Activated CD4-positive, alpha-beta T cell treated with anti-CD3 and anti-CD28 coated beads, Interleukin-2, amount 50 U/mL, for 24 hours (primary cell): ENCODE data around the gene ASPG.

Experiments
- DNase-seq, 2 donors: peaks; one replicate each; pipeline ENCODE4 v3.0.0-alpha.2; 2020; ENCODE audit warnings: low read depth in 1 of 2, low spot score in 1 of 2

Gene ASPG

DNA sequence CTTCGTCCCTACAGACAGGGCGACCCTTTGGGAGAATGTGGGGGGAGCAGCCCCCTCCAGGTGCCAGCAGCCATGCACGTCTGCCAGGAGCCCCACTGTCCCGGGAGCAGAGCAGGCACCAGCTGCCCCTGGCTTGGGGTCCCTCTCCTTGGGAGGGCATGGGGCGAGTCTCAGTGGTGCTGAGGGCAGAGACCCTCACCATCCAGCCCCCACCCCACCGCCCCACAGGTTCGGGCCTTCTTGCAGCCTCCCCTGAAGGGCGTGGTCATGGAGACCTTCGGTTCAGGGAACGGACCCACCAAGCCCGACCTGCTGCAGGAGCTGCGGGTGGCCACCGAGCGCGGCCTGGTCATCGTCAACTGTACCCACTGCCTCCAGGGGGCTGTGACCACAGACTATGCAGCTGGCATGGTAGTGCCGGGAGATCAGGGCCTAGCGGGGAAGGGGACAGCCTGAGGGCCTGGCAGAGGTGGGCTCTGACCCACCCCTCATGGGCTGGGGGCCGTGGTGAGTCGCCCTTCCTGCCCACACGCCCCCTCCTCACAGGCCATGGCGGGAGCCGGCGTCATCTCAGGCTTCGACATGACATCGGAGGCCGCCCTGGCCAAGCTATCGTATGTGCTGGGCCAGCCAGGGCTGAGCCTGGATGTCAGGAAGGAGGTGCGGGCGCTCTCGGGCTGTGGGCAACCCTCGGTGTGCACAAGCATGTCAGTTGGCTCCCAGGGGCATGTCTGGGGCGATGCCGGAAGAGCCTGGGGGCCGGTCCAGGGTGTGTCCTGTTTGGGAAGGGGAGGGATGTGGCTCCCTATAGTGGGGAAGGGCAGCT lies 18.8 kb downstream of the ASPG start:
- no peak for DNase-seq

DNA sequence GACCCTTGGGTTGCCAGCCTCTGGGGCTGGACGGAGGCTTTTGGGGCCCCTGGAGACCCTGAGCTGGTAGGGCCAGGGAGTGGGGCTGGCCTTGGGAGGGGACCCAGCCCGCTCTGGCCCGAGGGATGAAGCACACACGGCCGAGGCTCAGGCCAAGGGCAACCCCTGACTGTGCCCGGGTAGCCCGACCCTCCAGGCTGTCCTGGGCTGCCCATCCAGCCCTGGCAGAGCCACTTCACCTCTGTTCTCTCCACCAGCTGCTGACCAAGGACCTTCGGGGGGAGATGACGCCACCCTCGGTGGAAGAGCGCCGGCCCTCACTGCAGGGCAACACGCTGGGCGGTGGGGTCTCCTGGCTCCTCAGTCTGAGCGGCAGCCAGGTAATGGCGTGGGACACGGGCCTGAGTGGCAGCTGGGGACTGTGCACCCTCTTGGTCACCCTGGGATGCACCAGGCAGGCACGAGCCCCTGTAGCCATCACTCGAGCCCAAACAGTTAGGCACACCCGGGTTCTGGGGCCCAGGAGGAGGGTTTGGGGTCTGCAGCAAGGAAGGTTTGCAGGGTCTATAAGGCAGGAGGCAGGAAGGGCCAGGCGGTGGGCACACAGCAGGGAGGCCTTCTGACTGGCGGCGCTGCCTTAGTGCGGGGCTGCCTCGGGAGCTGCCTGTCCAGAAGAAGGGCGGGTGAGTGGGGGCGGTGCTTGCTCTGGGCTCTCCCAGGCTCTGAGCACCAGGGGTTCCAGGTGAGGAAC lies 19.7 kb downstream of the ASPG start:
- DNase-seq, result no peak

DNA sequence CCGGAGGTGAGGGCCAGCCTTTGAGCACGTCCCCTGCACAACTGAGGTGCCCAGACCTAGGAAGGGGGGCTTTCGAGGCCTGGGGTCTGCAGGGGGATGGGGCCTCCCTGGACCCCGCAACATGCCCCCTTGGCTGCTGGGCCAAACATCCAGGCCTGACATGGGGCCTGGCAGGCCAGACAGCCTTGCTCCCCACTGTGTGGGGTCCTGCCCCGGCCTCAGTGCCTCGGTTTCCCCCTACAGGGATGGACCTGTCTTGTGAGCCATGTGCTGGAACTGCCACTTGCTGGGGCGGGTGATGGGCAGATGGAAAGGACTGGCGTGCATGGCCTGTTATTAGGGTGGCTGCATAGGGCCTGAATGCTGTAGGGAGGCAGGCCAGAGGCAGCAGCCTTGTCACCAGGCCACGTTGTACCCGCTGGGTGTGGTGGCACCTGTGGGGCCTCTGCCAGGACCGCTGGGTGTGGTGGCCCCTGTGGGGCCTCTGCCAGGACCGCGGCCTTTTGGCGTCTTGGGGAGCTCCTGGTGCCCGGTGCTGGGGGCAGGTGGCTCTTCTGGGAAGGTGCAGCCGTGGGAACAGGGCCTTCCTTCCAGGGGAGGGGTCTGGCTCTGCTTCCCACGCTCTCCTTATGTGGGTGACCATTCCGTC lies 20.4 kb downstream of the ASPG start:
- DNase-seq, result no peak

DNA sequence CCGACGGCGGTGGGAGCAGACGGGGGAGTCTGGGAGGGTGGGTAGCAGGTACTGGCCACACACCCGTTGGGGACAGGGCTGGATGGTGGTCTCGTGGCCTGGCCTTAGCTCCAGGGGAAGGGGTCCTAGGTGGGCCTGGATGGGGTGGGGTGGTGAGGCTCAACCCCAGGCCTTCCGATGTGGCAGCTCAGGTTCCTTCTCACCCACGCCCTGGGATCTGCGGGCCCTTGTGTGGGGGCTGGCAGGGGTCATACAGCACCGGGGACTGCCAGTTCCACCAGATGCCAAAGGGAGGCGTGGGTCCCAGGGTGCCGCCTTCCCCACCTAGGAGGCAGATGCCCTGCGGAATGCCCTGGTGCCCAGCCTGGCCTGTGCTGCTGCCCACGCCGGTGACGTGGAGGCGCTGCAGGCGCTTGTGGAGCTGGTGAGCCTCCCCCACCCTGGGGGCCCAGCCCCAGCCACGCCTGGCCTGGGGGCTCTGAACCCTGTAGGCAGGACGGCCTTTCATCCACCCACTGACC lies 21.0 kb downstream of the ASPG start:
- no peak for DNase-seq

DNA sequence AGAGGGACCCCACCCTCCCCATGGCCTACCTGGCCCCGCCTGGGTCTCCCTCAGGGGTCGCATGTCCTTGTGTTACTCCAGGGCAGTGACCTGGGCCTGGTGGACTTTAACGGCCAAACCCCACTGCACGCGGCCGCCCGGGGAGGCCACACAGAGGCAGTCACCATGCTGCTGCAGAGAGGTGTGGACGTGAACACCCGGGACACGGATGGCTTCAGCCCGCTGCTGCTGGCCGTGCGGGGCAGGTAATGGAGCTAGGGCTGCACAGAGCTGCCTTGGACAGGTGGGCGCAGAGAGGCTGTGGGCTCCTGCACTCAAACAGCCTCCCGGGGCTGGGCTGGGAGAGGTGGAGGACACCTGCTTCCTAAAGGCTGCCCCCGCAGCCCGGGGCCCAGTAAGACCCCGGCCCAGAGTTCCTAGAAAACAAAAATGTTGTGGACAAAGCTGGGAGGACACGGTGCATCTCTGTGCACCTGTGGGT lies 21.6 kb downstream of the ASPG start:
- DNase-seq, result no peak

DNA sequence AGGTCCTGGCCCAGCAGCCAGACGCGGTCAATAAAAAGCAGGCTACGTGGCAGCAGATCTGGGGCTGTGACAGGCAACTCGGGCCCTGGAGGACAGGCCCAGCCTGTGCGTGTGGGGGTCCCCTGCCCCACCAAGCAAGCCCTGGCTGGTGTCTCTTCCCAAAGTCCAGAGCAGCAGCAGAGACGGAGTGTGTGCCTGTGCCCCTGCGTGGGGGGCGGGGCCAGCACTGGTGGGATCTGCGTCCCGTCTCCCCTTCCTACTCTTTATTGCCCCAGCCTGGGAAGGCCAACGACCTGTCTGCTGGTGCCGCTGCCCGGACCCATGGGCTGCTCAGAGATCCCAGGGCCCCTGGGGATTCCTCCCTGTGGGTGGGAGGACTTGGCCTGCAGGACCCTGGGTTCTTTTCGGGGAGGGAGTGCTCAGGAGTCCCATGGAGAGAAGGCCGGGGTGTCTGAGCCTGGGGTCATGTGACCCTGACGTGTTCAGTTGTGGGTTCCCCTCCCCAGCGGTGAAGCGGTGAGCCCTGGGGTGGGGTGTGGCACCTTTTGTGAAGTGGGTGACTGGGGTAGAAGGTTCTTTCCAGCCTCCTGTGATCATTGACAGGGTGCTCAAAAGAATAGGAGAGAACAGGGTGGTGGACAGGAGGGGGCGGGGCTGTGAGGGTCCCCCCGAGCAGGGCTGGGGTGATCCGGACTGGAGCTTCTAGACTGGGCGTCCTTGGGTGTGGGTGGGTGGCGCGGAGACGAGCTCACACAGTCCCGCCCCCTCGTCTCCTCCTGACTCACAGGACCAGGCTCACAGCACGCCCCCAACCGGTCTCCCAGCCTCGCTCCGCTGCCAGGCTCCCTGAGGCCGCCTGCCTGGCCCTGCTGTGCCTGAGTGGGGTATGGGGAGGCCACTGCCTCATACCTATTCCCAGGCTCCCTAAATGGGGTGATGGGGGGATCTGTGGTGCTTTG lies 22.4 kb downstream of the ASPG start:
- DNase-seq, result no peak

DNA sequence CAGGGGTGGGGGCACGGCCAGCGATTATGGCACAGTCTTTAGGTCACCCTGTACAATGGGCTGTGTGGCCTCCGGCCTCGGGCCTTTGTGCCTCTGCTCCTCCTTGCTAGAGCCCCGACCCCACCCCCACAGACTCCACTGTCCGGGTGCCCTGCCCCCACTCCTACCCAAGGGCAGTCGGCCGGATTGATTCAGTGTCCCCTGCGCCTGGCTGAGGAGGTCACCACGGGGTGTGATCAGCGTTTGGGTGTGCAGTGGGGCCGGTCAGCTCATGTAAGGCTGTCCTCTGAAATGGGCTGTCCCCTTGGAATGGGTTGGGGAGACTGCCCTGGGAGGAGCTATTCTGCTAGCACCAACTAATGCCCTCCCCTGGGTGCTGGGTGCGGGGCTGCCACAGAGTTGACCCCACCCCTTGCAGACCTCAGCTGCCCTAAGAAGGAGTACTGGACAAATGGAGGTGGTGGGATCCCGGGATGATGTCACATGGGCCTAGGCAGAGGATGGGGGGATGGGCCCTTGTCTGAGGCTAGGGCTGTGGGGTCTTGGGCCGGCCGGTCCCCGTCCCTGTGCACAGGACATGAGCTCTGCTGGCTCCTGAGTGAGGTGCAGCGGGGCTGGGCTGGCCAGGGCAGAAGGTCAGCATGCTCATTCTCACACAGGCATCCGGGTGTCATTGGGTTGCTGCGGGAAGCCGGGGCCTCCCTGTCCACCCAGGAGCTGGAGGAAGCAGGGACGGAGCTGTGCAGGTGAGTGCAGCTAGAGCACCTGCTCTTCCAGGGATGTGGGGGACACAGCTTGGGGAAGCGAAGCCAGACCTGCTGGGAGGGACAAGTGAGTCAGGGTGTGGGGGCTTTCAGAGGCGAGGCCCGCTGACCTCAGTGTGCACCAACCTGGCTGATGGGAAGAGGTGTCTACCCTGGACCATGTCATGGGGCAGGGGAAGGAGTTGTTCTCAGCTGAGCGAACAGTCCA lies 23.4 kb downstream of the ASPG start:
- no peak for DNase-seq

DNA sequence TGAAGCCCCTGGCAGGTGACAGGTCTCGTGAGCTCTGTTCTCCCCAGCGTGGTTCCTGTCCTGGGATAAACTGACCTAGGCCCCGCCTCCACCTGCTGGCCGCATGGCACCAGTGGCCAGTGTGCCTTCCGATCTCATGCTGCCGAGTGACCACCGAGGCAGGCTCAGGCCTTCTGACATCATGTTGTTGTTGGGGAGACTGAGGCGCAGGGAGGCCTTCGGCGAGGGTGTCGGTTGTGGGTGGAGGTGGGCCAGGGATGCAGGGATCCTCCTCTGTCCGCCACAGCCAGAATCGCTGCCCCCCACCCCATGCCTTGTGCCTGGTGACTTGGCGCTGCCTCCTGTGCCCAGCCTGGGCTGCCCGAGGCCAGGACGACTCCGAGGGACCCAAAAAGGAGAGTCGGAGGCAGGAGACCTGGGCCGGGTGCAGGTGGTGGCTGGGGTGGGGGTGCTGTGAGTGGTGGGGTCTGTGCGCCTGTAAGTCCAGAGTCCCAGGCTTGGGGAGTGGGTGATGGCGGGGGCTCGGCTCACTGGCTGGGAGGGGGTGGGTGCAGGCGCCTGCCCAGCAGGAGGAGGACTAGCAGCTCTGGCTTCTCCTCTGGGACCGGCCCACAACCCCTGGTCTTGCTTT lies 24.3 kb downstream of the ASPG start:
- no peak for DNase-seq

DNA sequence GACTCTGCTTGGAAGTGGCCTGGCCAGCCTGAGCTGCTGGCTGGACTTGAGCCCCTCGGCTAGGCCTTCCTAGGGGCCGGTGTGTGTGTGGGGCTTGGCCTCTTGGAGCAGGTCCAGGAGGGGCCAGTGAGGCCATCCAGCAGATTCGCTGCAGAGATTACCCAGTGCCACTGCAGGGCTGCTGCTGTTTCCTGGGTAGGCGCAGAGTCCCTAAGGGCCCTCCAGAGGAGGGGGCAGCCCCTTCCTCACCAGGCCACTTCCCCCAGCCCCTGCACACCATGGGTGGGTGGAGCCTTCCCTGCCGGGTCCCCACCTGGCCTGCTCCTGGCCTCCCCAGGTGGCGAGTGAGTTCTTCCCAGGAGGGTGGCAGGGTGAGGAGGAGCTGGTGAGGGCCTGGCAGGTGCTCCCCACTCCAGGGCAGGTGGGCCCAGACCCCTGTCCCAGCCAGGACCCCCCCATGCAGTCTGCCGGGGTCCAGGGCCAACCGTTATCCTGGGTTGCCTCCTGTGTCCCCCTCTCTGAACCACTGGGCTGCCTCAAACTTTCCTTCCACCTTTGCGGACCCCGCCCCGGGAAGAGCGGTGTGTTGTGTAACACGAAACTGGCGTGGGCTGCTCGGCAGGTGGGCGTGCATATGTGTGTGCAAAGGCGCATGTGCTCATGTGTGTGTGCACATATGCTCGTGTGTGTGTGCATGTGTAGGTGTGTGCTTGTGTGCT lies 25.1 kb downstream of the ASPG start:
- no peak for DNase-seq

DNA sequence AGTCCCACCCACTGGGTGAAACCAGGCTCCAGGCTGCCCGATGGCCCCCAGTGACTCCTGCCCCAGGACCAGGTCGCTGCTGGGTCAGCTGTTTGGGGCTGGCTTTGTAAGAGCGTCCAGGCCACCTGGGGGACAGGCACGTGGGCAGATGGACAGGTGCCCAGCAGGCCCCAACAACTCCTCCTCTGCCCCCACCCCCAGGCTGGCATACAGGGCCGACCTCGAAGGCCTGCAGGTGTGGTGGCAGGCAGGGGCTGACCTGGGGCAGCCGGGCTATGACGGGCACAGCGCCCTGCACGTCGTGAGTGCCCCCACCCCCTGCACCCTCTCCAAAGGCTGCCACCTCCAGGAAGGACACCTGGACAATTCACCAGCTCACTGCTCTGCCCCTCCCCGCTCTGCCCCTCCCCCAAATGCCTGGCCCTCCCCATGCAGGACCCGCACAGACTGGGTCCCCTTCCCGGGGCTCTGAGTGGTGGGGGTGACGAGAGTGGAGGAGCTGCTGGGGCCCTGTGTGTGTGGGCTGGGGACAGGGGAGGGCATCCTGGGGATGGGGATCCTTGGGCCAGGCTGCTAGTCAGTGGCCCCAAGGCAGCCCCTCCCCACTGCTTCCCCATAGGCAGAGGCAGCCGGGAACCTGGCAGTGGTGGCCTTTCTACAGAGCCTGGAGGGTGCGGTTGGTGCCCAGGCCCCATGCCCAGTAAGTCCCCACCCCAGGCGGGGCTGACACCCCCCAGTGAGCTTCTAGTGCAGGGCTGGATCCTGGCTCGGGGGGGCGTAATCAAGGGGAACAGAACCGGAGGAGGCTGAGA lies 26.0 kb downstream of the ASPG start:
- no peak for DNase-seq

DNA sequence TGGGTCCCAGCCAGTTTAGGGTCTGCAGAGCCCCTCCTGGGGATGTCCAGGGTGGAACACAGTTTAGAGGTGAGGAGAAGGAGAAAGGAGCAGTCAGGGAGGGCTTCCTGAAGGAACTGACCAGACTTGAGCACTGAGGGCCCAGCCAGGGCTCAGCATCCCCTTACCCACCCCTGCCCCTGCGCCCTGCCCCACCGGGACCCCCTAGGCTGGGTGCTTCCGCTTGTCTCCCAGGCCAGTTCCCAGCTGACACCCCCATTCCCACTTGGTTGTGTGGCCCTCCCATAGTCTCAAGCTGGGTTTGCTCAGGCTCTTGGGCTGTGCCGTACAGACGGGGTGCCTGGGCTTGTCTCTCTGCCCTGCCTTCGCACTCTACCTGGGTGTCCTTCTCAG lies 26.6 kb downstream of the ASPG start:
- no peak for DNase-seq

DNA sequence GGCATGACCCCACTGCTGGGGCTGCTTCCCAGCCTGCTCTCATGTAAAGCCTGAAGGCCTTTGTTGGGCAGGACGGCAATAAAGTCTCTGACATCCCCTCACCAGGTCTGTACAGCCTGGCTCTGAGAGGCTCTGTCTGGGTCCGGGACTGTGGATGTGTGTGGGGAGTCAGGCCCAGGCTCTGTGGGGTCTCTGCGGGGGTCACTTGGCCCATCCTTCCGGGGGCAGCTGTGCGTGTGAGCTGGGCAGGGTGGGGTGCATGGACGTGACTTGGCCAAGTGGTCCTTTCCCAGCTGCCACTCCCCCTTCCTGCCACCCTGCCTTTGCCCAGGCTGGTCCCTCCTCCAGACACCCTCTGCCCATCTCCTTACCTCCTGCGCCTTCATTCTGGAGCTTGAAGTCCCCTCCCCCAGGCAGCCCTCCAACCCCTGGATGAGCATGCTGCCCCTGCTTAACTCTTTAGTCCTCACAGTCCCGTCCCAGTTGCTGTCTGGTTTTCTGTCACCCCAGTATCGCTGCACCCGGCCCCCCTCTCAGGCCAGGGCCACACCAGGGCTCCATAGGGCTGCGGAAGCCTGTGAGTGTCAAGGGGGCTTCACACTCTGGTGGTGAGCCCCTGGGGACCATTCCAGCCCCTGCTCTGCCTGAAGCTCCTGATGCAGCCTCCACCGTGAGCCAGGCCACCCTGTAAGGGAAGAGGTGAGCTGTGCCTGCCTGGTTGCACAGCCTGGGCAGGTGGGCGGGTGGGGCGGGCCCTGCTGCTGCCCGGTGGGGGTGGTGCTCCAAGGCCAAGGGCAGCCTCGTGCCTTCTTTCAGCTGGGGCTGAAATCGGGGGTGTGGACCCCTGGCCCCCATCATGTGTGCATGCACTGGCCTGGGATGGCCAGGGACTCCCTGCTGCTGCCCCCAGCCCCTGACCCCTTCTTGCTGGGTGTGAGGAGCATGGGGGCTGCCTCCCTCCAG lies 27.4 kb downstream of the ASPG start:
- no peak for DNase-seq

DNA sequence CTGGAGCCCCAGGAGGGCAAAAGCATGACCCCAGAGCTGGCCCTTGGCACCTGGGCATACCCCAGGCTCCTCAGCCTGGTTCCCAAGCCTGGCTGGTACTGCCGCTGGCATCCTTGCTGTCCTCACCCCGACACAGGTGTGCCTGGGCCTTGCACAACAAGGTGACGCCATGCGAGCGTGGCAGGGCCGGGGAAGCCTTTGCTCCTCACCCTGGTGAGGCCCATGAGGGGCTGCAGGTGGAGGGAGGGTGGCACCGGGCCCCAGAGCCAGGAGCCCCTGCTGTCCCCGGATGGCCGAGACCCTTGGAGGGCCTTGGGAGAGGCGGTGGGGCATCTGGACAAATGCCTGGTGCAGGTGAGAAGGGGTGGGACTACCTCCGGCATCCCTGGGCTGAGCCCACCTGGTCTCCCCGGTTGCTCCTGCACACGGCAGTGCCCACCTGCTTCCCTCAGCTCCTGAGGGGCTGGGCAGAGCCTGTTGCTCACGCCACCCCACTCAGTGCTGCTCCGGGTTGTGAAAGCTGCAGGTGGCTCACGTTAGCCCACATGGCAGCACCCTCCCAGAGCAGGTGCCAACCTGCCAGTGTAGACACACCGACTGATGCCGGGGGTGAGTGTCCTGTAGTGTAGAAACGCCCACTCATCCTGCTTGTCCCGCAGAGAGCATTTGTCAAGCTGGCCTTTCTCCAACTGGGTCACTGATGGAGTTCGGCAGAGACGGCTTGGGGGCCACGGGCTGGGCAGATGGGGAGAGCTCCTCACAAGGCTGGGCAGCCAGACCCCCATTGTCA lies 28.3 kb downstream of the ASPG start:
- DNase-seq, result no peak

DNA sequence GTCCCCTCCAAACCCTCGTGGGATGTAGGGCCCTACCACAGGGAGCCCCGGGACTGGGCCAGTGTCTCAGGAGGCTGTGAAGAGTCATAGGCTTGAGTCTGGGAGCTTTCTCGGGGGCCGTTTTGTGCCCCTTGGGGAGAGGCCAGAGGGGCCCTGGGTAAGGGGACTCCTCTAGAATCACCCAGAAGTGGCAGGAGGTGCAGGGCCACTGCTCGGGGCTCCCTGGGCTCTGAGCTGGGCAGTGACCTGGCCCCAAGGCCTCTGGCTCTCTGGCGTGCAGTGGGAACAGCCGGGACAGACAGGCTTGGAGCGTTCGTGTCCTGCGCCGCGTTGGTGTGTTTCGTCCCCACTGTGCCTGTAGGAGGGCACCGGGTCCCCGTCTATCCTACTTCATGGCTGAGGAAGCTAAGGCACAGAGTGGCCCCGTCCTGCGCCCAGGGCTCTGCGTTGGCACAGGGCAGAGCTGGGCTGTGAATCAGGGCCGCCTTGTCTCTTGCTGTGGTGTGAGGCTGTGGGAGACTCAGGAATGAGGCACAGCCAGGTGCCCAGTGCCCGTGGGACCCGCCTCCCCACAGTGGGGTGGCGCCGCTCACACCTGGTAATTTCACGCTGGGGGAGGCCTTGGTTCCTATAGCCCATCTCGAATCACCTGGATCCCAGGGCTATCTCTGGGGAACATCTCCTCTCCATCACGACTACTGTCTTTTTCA lies 29.1 kb downstream of the ASPG start:
- no peak for DNase-seq

DNA sequence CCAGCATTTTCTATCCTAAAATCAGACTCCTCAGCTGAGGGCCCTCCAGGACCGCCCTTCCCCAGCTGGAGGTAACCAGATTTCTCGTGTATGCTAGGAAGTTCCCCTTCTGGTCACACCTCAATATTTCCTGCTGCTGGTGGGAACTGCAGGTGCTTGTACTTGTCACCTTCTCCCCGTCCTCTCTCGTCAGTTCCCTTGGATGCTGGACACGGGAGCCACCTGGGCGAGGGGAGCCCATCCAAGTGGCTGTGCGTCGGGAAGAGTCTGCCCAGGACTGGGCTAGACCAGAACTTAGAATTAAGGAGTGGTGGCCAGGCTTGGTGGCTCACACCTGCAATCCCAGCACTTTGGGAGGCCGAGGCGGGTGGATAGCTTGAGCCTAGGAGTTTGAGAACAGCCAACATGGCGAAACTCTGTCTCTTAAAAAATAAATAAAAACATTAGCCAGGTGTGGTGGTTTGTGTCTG lies 29.7 kb downstream of the ASPG start:
- no peak for DNase-seq
